ENCODE measurements around the gene SSRP1. TPM values are rescaled to one million over a fixed set of nuclear protein-coding genes. Genes with fewer than 3 reads are reported as not detected.

Gene SSRP1
- total RNA-seq, 1 donor from 2014 or later, result 186 TPM

DNA sequence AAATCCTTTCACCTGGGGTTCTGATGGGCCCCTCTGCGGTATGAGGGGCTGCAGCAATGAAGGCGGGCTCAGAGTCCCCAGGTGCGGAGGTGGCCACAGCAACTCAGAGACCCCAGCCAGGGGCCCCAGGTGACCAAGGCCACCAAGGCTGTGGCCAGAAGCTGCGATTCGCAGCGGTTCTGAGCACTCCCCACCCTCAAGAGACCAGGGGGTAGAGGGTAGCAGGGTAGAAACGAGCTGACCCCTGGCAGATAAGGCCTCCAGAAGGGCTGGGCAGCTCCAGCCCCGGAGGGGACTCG is 11.9 kb downstream of the SSRP1 start:
- Mint-ChIP-seq H3K27me3 (ENCODE audit: insufficient read depth, low read depth) (peaks cover 10% of the 10 kb centered on the region), H3K4me1 (peaks cover 53% of the 10 kb centered on the region), H3K9me3 (no peaks in the 10 kb centered on the region), H3K4me3 (peak overlapping the region; percentile 96), H3K27ac (peak overlapping the region; percentile 97), H3K36me3 (peaks cover 37% of the 10 kb centered on the region)
- TF ChIP-seq EZH2phosphoT487 (IDR thresholded peaks at IDR 0.05) (no peak), EZH2 (IDR thresholded peaks at IDR 0.05) (no peak), CTCF (IDR thresholded peaks at IDR 0.05) (no peak)
- peaks cover 4% of the 10 kb centered on the region for H3K36me3 ChIP-seq
- H3K79me2 ChIP-seq (ENCODE audit: low read depth), result peaks cover 51% of the 10 kb centered on the region
- H4K20me1 ChIP-seq (ENCODE audit: low read depth), result peaks cover 40% of the 10 kb centered on the region
- H3F3A ChIP-seq (ENCODE audit: low read depth), result peaks cover 49% of the 10 kb centered on the region
- H3K27ac ChIP-seq, result peak overlapping the region; percentile 95
- no peaks in the 10 kb centered on the region for H3K27me3 ChIP-seq
- DNase-seq (ENCODE audit: low spot score), result no peak
- no peaks in the 10 kb centered on the region for H3K9me3 ChIP-seq (ENCODE audit: low read depth)
- H3K9ac ChIP-seq, result peak overlapping the region; percentile 59
- H3K4me1 ChIP-seq, result peaks cover 38% of the 10 kb centered on the region
- peak overlapping the region; percentile 94 for H3K4me2 ChIP-seq
- no peak overlapping the region for H2AFZ ChIP-seq (replicated peaks)
- peak overlapping the region; percentile 93 for H3K4me3 ChIP-seq

GRCh38 chr11:57323167-57323854 is 12.4 kb downstream of the SSRP1 start:
- H3K4me1 Mint-ChIP-seq, result peaks cover 53% of the 10 kb centered on the region
- peak overlapping the region; percentile 93 for H3K4me3 ChIP-seq
- no peak for DNase-seq (ENCODE audit: low spot score)
- H2AFZ ChIP-seq (replicated peaks), result no peak overlapping the region
- H3K36me3 ChIP-seq, result peaks cover 4% of the 10 kb centered on the region
- peak overlapping the region; percentile 59 for H3K9ac ChIP-seq
- H3K4me2 ChIP-seq, result peak overlapping the region; percentile 94
- peaks cover 45% of the 10 kb centered on the region for H4K20me1 ChIP-seq (ENCODE audit: low read depth)
- H3K36me3 Mint-ChIP-seq, result peaks cover 32% of the 10 kb centered on the region
- peaks cover 12% of the 10 kb centered on the region for H3K27me3 Mint-ChIP-seq (ENCODE audit: insufficient read depth, low read depth)
- peak overlapping the region; percentile 96 for H3K4me3 Mint-ChIP-seq
- H3K79me2 ChIP-seq (ENCODE audit: low read depth), result peaks cover 55% of the 10 kb centered on the region
- no peaks in the 10 kb centered on the region for H3K9me3 ChIP-seq (ENCODE audit: low read depth)
- H3K27me3 ChIP-seq, result no peaks in the 10 kb centered on the region
- H3K27ac Mint-ChIP-seq, result peak overlapping the region; percentile 97
- no peak overlapping the region for H3K27ac ChIP-seq
- H3K9me3 Mint-ChIP-seq, result no peaks in the 10 kb centered on the region
- H3F3A ChIP-seq (ENCODE audit: low read depth), result peaks cover 49% of the 10 kb centered on the region
- H3K4me1 ChIP-seq, result peaks cover 38% of the 10 kb centered on the region
- no peak for TF ChIP-seq EZH2 (IDR thresholded peaks at IDR 0.05)
- TF ChIP-seq EZH2phosphoT487 (IDR thresholded peaks at IDR 0.05), result no peak
- TF ChIP-seq CTCF (IDR thresholded peaks at IDR 0.05), result no peak

GRCh38 chr11:57322256-57323166 is 13.2 kb downstream of the SSRP1 start:
- Mint-ChIP-seq H3K4me3 (peak overlapping the region; percentile 96), H3K27ac (peak overlapping the region; percentile 79), H3K36me3 (peaks cover 30% of the 10 kb centered on the region), H3K27me3 (ENCODE audit: insufficient read depth, low read depth) (peaks cover 12% of the 10 kb centered on the region), H3K4me1 (peaks cover 55% of the 10 kb centered on the region), H3K9me3 (no peaks in the 10 kb centered on the region)
- Histone ChIP-seq H3K4me1 (peaks cover 38% of the 10 kb centered on the region), H3K79me2 (ENCODE audit: low read depth) (peaks cover 58% of the 10 kb centered on the region), H3K4me2 (peak overlapping the region; percentile 94), H3K36me3 (peaks cover 4% of the 10 kb centered on the region), H3K27ac (no peak overlapping the region), H3K9ac (no peak overlapping the region), H3K9me3 (ENCODE audit: low read depth) (no peaks in the 10 kb centered on the region), H3K4me3 (peak overlapping the region; percentile 93), H4K20me1 (ENCODE audit: low read depth) (peaks cover 53% of the 10 kb centered on the region), H3K27me3 (no peaks in the 10 kb centered on the region), H3F3A (ENCODE audit: low read depth) (peaks cover 44% of the 10 kb centered on the region), H2AFZ (replicated peaks) (no peak overlapping the region)
- TF ChIP-seq CTCF (IDR thresholded peaks at IDR 0.05) (no peak), EZH2phosphoT487 (IDR thresholded peaks at IDR 0.05) (no peak), EZH2 (IDR thresholded peaks at IDR 0.05) (no peak)
- peak; percentile 88 for DNase-seq (ENCODE audit: low spot score)
